ENCODE results near the gene VSTM2A.
A peak's percentile ranks its signal among the peaks of the same experiment; 100 is the strongest.

VSTM2A gene

GRCh38 chr7:54545241-54545563 is 3.0 kb downstream of the VSTM2A start:
- DNase-seq (ENCODE audit: low spot score) = peak; percentile 27
- TF ChIP-seq, protein P1, sequence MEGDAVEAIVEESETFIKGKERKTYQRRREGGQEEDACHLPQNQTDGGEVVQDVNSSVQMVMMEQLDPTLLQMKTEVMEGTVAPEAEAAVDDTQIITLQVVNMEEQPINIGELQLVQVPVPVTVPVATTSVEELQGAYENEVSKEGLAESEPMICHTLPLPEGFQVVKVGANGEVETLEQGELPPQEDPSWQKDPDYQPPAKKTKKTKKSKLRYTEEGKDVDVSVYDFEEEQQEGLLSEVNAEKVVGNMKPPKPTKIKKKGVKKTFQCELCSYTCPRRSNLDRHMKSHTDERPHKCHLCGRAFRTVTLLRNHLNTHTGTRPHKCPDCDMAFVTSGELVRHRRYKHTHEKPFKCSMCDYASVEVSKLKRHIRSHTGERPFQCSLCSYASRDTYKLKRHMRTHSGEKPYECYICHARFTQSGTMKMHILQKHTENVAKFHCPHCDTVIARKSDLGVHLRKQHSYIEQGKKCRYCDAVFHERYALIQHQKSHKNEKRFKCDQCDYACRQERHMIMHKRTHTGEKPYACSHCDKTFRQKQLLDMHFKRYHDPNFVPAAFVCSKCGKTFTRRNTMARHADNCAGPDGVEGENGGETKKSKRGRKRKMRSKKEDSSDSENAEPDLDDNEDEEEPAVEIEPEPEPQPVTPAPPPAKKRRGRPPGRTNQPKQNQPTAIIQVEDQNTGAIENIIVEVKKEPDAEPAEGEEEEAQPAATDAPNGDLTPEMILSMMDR (IDR thresholded peaks at IDR 0.05; ENCODE audit: extremely low read depth, missing control alignments) = no peak

DNA sequence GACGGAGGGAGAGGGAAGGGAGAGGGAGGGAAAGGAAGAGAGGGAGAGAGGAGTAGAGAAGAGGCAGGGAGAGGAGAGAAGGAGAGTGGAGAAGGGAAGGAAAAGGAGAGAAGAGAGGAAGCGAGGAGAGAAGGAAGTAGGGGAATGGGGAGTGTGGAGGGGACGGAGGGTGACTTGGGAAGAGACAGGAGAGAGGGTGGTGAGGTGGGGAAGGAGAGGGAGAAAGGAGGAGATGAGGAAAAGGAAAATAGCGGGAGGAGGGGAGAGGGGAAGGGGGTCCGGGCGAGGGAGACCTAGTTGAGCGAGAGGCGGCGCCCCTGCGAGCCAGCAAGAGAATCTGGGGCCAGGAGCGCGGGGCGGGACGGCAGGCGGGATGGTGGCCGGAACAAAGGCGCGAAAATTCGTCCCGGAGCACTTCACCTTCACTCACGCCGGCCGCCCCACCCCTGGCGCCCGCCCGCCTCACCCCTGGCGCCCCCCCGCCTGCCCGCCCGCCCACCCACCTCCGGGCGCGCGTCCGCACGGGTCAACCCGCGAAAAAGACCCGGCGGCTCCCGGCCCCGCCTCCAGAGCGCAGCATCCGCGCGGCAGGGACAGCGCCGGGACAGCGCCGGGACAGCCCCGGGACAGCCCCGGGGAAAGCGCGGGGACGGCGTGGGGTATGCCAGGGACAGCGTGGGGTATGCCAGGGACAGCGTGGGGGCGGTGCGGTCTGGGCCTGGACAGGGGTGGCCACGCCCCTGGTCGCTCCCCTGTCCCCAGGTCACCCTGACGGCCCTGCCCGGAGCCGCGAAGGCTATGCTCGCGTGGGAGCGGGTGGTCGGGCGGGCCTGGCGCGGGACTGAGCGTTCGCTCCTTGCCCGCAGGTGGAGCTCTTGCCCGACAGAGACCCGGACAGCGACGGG is 4.2 kb downstream of the VSTM2A start:
- TF ChIP-seq, protein P1 (IDR thresholded peaks at IDR 0.05; ENCODE audit: extremely low read depth, missing control alignments) = no peak
- peak; percentile 40 for DNase-seq (ENCODE audit: low spot score)

DNA sequence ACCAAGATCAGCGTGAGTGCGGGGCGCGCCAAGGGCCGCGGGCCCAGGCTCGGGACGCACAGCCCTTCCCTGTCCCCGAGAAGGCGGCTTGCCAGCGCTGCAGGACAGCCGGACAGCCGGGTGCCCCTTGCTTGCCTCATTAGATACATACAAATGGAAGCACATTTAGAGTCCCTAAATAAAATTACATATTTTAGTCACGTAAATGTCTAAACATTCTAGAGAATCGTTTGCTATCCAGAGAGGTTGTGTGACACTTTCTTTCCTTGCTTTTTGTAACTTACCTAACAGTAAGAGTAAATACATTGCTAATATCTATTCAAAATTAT is 4.8 kb downstream of the VSTM2A start:
- DNase-seq (ENCODE audit: low spot score) = no peak
- TF ChIP-seq, protein P1 (IDR thresholded peaks at IDR 0.05; ENCODE audit: extremely low read depth, missing control alignments) = no peak

- no peak for DNase-seq (ENCODE audit: low spot score)
- TF ChIP-seq, protein P1 (IDR thresholded peaks at IDR 0.05; ENCODE audit: extremely low read depth, missing control alignments) = no peak
Observed at GRCh38 chr7:54550471-54550870, 8.3 kb downstream of the VSTM2A start.

GRCh38 chr7:54556121-54556520 is 13.9 kb downstream of the VSTM2A start:
- TF ChIP-seq, protein P1 (IDR thresholded peaks at IDR 0.05; ENCODE audit: extremely low read depth, missing control alignments) = no peak
- no peak for DNase-seq (ENCODE audit: low spot score)

DNA sequence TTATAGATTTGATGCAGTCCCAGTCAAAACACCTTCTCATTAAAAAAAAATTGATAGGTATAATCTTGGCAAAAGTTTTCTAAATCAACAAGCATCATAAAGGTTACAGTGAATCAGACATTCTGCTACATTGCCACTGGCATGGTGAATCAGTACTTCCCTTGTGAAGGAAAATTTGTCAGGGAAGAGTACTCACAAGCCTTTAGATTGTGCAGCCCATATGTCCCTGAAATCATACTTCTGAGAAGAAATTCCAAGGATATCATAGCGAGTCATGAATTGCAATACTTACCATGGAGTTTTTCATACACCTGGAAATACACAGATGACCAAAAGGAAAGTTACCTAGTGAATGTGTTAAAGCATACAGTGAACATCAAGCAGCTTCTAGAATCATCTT is 17.2 kb downstream of the VSTM2A start:
- TF ChIP-seq, protein P1 (IDR thresholded peaks at IDR 0.05; ENCODE audit: extremely low read depth, missing control alignments) = no peak
- DNase-seq (ENCODE audit: low spot score) = no peak

- DNase-seq (ENCODE audit: low spot score) = no peak
- TF ChIP-seq, protein P1 (IDR thresholded peaks at IDR 0.05; ENCODE audit: extremely low read depth, missing control alignments) = no peak
Observed at GRCh38 chr7:54560198-54560597, 18.0 kb downstream of the VSTM2A start.

Data from GM20000 (cell line).